IMR-90 (cell line): ENCODE results near the gene CETP. TPM values are rescaled to one million over a fixed set of nuclear protein-coding genes. Genes with fewer than 3 reads are reported as not detected.

ENCODE experiments used
- ATAC-seq: fragments of 200-7000 bp; cut with Tn5 transposase; 2 replicates; pipeline ENCODE4 v1.9.1; 2020; ENCODE audit warnings: low read depth, mild to moderate bottlenecking, moderate library complexity
- BruUV-seq: library from RNA; stranded (reverse); fragments of 400-500 nt; replicated peaks from 2 replicates; lab custom pipeline; 2021; lab: Mats Ljungman, UMichigan
- CTCF ChIA-PET: fragments of 300-600 bp; formaldehyde crosslinking; extraction: SDS; loops from one replicate; lab custom pipeline; 2021; ENCODE audit warnings: antibody characterized with exemption; lab: Yijun Ruan, JAX
- POLR2A ChIA-PET: fragments of 300-600 bp; sonication (Branson Sonifier 250); formaldehyde crosslinking; loops from one replicate; lab custom pipeline; 2022; ENCODE audit warnings: antibody characterized with exemption; ENCODE audit not compliant: unreplicated experiment; lab: Charles Lee
- DNase-seq: peaks from one replicate; pipeline ENCODE4 v3.0.0; 2013
- H2AFZ ChIP-seq: replicated peaks from 2 replicates; pipeline ENCODE3; 2013; ENCODE audit warnings: low read length, mild to moderate bottlenecking; ENCODE audit not compliant: poor library complexity
- H2AK5ac ChIP-seq: 2 replicates; pipeline ENCODE4 v1.6.1; 2013; ENCODE audit warnings: low read depth, low read length, inconsistent platforms
- H2AK9ac ChIP-seq: replicated peaks from 2 replicates; pipeline ENCODE3; 2013; ENCODE audit warnings: mild to moderate bottlenecking, low read depth, low read length, moderate library complexity; ENCODE audit not compliant: poor library complexity
- H2BK120ac ChIP-seq: 2 replicates; pipeline ENCODE4 v1.6.1; 2013; ENCODE audit warnings: low read depth, low read length, inconsistent platforms
- H2BK15ac ChIP-seq: 3 replicates; pipeline ENCODE4 v1.6.1; 2013; ENCODE audit warnings: low read depth, low read length, inconsistent platforms
- H2BK20ac ChIP-seq: 2 replicates; pipeline ENCODE4 v1.6.1; 2013; ENCODE audit warnings: low read depth, mild to moderate bottlenecking, inconsistent platforms, low read length, moderate library complexity
- H2BK5ac ChIP-seq: 2 replicates; pipeline ENCODE4 v1.6.1; 2013; ENCODE audit warnings: mild to moderate bottlenecking, low read depth, low read length, inconsistent platforms; ENCODE audit not compliant: poor library complexity, severe bottlenecking
- H3K14ac ChIP-seq: replicated peaks from 2 replicates; pipeline ENCODE4 v1.6.1; 2013; ENCODE audit warnings: low read depth, low read length, inconsistent platforms
- H3K18ac ChIP-seq: 2 replicates; pipeline ENCODE4 v1.6.1; 2013; ENCODE audit warnings: low read depth, low read length, control low read depth
- H3K23ac ChIP-seq: 2 replicates; pipeline ENCODE4 v1.6.1; 2013; ENCODE audit warnings: low read depth, low read length, inconsistent platforms
- H3K27ac ChIP-seq: 2 replicates; pipeline ENCODE4 v1.5.1; 2013; ENCODE audit warnings: mild to moderate bottlenecking, control low read depth, low read length; ENCODE audit not compliant: insufficient read depth
- H3K27me3 ChIP-seq: 2 replicates; pipeline ENCODE4 v1.6.1; 2013; ENCODE audit warnings: low read length; ENCODE audit not compliant: control insufficient read depth, insufficient read depth
- H3K36me3 ChIP-seq: 2 replicates; pipeline ENCODE4 v1.6.1; 2013; ENCODE audit warnings: low read length, mixed read lengths; ENCODE audit not compliant: control insufficient read depth, insufficient read depth
- H3K4ac ChIP-seq: 2 replicates; pipeline ENCODE4 v1.6.1; 2013; ENCODE audit warnings: low read depth, low read length, inconsistent platforms
- H3K4me1 ChIP-seq: 2 replicates; pipeline ENCODE4 v1.6.1; 2013; ENCODE audit warnings: low read length, mixed read lengths; ENCODE audit not compliant: control insufficient read depth, insufficient read depth
- H3K4me2 ChIP-seq: 2 replicates; pipeline ENCODE4 v1.6.1; 2013; ENCODE audit warnings: low read depth, mild to moderate bottlenecking, control low read depth, low read length, moderate library complexity
- H3K4me3 ChIP-seq: 2 replicates; pipeline ENCODE4 v1.5.1; 2013; ENCODE audit warnings: low read depth, mild to moderate bottlenecking, control low read depth, low read length, moderate library complexity; ENCODE audit not compliant: insufficient read depth
- H3K56ac ChIP-seq: 2 replicates; pipeline ENCODE4 v1.6.1; 2013; ENCODE audit warnings: low read length, inconsistent platforms; ENCODE audit not compliant: insufficient read depth; ENCODE audit errors: extremely low read depth
- H3K79me1 ChIP-seq, 2 experiments: 2 replicates each; pipeline ENCODE4 v1.6.1; 2013; ENCODE audit warnings: low read length in 2 of 2, inconsistent platforms in 1 of 2, low read depth in 1 of 2
- H3K9ac ChIP-seq: 2 replicates; pipeline ENCODE4 v1.6.1; 2013; ENCODE audit warnings: low read depth, low read length, control low read depth
- H3K9me1 ChIP-seq: 2 replicates; pipeline ENCODE4 v1.6.1; 2013; ENCODE audit warnings: low read length, inconsistent platforms; ENCODE audit not compliant: insufficient read depth
- H3K9me3 ChIP-seq: 2 replicates; pipeline ENCODE4 v1.6.1; 2013; ENCODE audit warnings: low read length; ENCODE audit not compliant: control insufficient read depth, insufficient read depth
- H4K20me1 ChIP-seq: 2 replicates; pipeline ENCODE4 v1.6.1; 2013; ENCODE audit warnings: low read length, inconsistent platforms; ENCODE audit not compliant: insufficient read depth
- H4K5ac ChIP-seq: 2 replicates; pipeline ENCODE4 v1.6.1; 2013; ENCODE audit warnings: mild to moderate bottlenecking, low read depth, low read length, control low read depth
- H4K8ac ChIP-seq, 2 experiments: 2 replicates each; pipeline ENCODE4 v1.6.1; 2013; ENCODE audit warnings: low read depth in 2 of 2, low read length in 2 of 2, control low read depth in 1 of 2, inconsistent platforms in 1 of 2
- H4K91ac ChIP-seq: 2 replicates; pipeline ENCODE4 v1.6.1; 2013; ENCODE audit warnings: low read depth, low read length, inconsistent platforms; ENCODE audit not compliant: insufficient read depth
- BHLHE40 ChIP-seq: fragments of 150-350 bp; IDR thresholded peaks from 2 replicates; pipeline ENCODE4 v1.6.1; 2016; ENCODE audit warnings: mild to moderate bottlenecking, low read depth, low read length
- MAZ ChIP-seq: IDR thresholded peaks from 2 replicates; pipeline ENCODE4 v1.6.1; 2012; ENCODE audit warnings: low read depth, mild to moderate bottlenecking, low read length, improper control_type of control experiment, moderate library complexity, borderline replicate concordance
- NFE2L2 ChIP-seq: fragments of 150-350 bp; IDR thresholded peaks from 2 replicates; pipeline ENCODE4 v1.6.1; 2016; ENCODE audit warnings: low read depth, mild to moderate bottlenecking, low read length
- POLR2A ChIP-seq: IDR thresholded peaks from 2 replicates; pipeline ENCODE4 v1.6.1; 2012; ENCODE audit warnings: mild to moderate bottlenecking, low read depth, low read length
- RCOR1 ChIP-seq: IDR thresholded peaks from 2 replicates; pipeline ENCODE4 v1.6.1; 2012; ENCODE audit warnings: mild to moderate bottlenecking, low read length, improper control_type of control experiment; ENCODE audit not compliant: insufficient replicate concordance
- RFX5 ChIP-seq: IDR thresholded peaks from 2 replicates; pipeline ENCODE4 v1.8.0; 2012; ENCODE audit warnings: low read depth, mild to moderate bottlenecking, low read length, moderate library complexity
- WGBS, 2 experiments: methylation state at CpG; one replicate each; pipeline versions ENCODE4 v1.1.5 to v1.1.7; 2013; ENCODE audit warnings: missing lambda C conversion rate in 2 of 2; ENCODE audit not compliant: insufficient read length in 1 of 2; ENCODE audit errors: extremely low coverage in 2 of 2; 5-methylcytosine and 5-hydroxymethylcytosine counted together
- dilution Hi-C: fragments of 300-500 bp; cut with HindIII; formaldehyde crosslinking; loops from one replicate; pipeline ENCODE4 v1.14.3; 2018; ENCODE audit warnings: low sequenced_read_pairs; ENCODE audit not compliant: unreplicated experiment
- in situ Hi-C: fragments of 300-500 bp; cut with MboI; formaldehyde crosslinking; loops from 3 replicates; pipeline ENCODE4 v1.14.3; 2019; ENCODE audit warnings: low sequenced_read_pairs, inconsistent platforms, mixed read lengths
- intact Hi-C: fragments of 100-400 bp; cut with micrococcal nuclease; formaldehyde crosslinking; loops from 2 replicates; pipeline ENCODE4 v1.10.0; 2022
- polyA plus RNA-seq, 3 experiments: library from polyadenylated mRNA; depleted of rRNA; stranded (reverse); fragments of >200 nt; gene quantifications; 2 replicates each; pipeline ENCODE4 v1.2.3, GENCODE V29; 2012; ENCODE audit warnings: low replicate concordance in 1 of 3
- total RNA-seq: library from RNA; depleted of rRNA; stranded (reverse); fragments of >200 nt; gene quantifications from 2 replicates; pipeline ENCODE4 v1.2.3, GENCODE V29; 2012
- TF ChIP-seq, protein P1 (sequence below): conservative IDR thresholded peaks from 2 replicates; pipeline ENCODE4 v1.5.1; 2012; ENCODE audit warnings: mild to moderate bottlenecking, low read depth, low read length, improper control_type of control experiment
- TF ChIP-seq, protein P2 (sequence below): fragments of 150-350 bp; IDR thresholded peaks from 2 replicates; pipeline ENCODE4 v1.6.1; 2017; ENCODE audit warnings: mild to moderate bottlenecking, antibody characterized with exemption, low read length, low read depth

The CETP gene
- total and polyA plus RNA-seq, 2 of the 4 experiments (the other 2 are of a cell fraction): not detected

DNA sequence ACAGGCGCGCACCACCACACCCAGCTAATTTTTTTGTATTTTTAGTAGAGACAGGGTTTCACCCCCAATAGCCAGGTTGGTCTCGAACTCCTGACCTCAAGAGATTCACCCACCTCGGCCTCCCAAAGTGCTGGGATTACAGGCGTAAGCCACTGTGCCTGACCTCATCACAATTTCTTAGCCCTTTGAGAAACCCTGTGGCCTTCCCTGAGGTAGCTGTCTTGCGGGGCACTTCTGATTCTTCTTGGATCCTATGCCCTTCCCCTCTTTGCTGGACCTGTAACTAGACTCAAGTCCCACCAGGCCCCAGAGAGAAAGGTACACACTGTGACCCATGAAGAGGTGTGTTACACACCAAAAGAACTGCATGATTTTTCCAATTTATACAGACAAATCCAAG lies 13.5 kb upstream of the CETP start:
- 100% methylated on average over 2 of the region's 6 CpGs; no CpG with 5 or more reads in 1 of the 2 experiments for WGBS, 2 experiments
- H2BK120ac ChIP-seq: no peak overlapping the region
- peaks cover 16% of the 10 kb centered on the region for H3K36me3 ChIP-seq
- H3K27ac ChIP-seq: no peak overlapping the region
- no peak overlapping the region for H2AK5ac ChIP-seq
- H3K79me1 ChIP-seq: peaks cover 0 to 11% of the 10 kb centered on the region in 2 experiments; a peak in 3 of 4 replicates
- peaks cover 33% of the 10 kb centered on the region for H4K20me1 ChIP-seq
- in situ Hi-C loops: no loop called here
- H3K4ac ChIP-seq: no peak overlapping the region
- H3K27me3 ChIP-seq: no peaks in the 10 kb centered on the region
- no peak for DNase-seq
- peaks cover 6% of the 10 kb centered on the region; the same call in 1 of the 2 replicates for H3K9me1 ChIP-seq
- no peak overlapping the region for H4K91ac ChIP-seq
- no peaks in the 10 kb centered on the region for H3K9me3 ChIP-seq
- no peak overlapping the region for H3K14ac ChIP-seq
- H3K23ac ChIP-seq: no peak overlapping the region
- no peak overlapping the region for H3K18ac ChIP-seq
- H3K4me2 ChIP-seq: no peak overlapping the region
- H3K9ac ChIP-seq: no peak overlapping the region
- intact Hi-C loops: no loop called here
- ATAC-seq: no peak
- CTCF ChIA-PET: no interaction called here
- H2BK20ac ChIP-seq: no peak overlapping the region
- H4K8ac ChIP-seq: no peak overlapping the region
- no peak overlapping the region for H3K4me3 ChIP-seq
- dilution Hi-C loops: no loop called here
- H2BK5ac ChIP-seq: no peak overlapping the region
- TF ChIP-seq, protein P1, sequence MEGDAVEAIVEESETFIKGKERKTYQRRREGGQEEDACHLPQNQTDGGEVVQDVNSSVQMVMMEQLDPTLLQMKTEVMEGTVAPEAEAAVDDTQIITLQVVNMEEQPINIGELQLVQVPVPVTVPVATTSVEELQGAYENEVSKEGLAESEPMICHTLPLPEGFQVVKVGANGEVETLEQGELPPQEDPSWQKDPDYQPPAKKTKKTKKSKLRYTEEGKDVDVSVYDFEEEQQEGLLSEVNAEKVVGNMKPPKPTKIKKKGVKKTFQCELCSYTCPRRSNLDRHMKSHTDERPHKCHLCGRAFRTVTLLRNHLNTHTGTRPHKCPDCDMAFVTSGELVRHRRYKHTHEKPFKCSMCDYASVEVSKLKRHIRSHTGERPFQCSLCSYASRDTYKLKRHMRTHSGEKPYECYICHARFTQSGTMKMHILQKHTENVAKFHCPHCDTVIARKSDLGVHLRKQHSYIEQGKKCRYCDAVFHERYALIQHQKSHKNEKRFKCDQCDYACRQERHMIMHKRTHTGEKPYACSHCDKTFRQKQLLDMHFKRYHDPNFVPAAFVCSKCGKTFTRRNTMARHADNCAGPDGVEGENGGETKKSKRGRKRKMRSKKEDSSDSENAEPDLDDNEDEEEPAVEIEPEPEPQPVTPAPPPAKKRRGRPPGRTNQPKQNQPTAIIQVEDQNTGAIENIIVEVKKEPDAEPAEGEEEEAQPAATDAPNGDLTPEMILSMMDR: no peak
- TF ChIP-seq NFE2L2 (no peak), RCOR1 (no peak), MAZ (no peak), RFX5 (no peak), BHLHE40 (no peak), POLR2A (peak; percentile 15; the same call in 1 of the 2 replicates)
- TF ChIP-seq, protein P2, sequence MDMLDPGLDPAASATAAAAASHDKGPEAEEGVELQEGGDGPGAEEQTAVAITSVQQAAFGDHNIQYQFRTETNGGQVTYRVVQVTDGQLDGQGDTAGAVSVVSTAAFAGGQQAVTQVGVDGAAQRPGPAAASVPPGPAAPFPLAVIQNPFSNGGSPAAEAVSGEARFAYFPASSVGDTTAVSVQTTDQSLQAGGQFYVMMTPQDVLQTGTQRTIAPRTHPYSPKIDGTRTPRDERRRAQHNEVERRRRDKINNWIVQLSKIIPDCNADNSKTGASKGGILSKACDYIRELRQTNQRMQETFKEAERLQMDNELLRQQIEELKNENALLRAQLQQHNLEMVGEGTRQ: no peak
- POLR2A ChIA-PET: no interaction called here
- no peak overlapping the region for H2AFZ ChIP-seq
- H3K4me1 ChIP-seq: peaks cover 4% of the 10 kb centered on the region
- no peak overlapping the region for H2AK9ac ChIP-seq
- BruUV-seq: no TSS peak
- no peak overlapping the region for H2BK15ac ChIP-seq
- no peak overlapping the region for H4K5ac ChIP-seq
- H3K56ac ChIP-seq: no peak overlapping the region
